Stimulated activated naive B cell treated with anti-CD40 and anti-IgM and Interleukin-4, amounts not matched to agents 10 μg/mL and 1 μg/mL and 100 μg/mL, for 72 hours (primary cell): ENCODE results near the gene FBXO24.
"Not testable (repeated sequence)": the region's sequence is repeated elsewhere in the genome, so short reads cannot be mapped to it uniquely, and the experiment has no call there.

Source experiments
- ATAC-seq, 2 donors: fragments of 150-1000 bp; cut with Tn5 transposase; replicated peaks; 2 replicates each; pipeline ENCODE4 v1.10.0; 2021; ENCODE audit warnings: moderate library complexity in 1 of 2
- DNase-seq: peaks from one replicate; pipeline ENCODE4 v3.0.0; 2021
- H3K27ac Mint-ChIP-seq: one replicate; pipeline ENCODE4 v1.8.0; 2022; ENCODE audit warnings: mild to moderate bottlenecking, mixed read lengths
- H3K27me3 Mint-ChIP-seq, 2 donors: one replicate each; pipeline ENCODE4 v1.8.0; 2022; ENCODE audit warnings: mixed read lengths in 2 of 2
- H3K36me3 Mint-ChIP-seq, 2 donors: one replicate each; pipeline ENCODE4 v1.8.0; 2022; ENCODE audit warnings: mixed read lengths in 2 of 2, mild to moderate bottlenecking in 1 of 2
- H3K4me1 Mint-ChIP-seq, 2 donors: one replicate each; pipeline ENCODE4 v1.8.0; 2022; ENCODE audit warnings: mixed read lengths in 2 of 2, mild to moderate bottlenecking in 1 of 2
- H3K4me3 Mint-ChIP-seq, 2 donors: one replicate each; pipeline ENCODE4 v1.8.0; 2022; ENCODE audit warnings: mild to moderate bottlenecking in 2 of 2, mixed read lengths in 2 of 2, moderate library complexity in 1 of 2
- H3K9me3 Mint-ChIP-seq, 2 donors: one replicate each; pipeline ENCODE4 v1.8.0; 2022; ENCODE audit warnings: mixed read lengths in 2 of 2, mild to moderate bottlenecking in 1 of 2

Gene FBXO24

GRCh38 chr7:100586266-100587025 is at the start of gene FBXO24:
Gene FBXO24, plus strand, starts transcription at chr7:100586328. Its CDS starts 298 bp downstream, at chr7:100586626.
- DNase-seq: peak; percentile 100
- H3K36me3 Mint-ChIP-seq: peaks cover 0 to 16% of the 10 kb centered on the region in 2 donors
- H3K27ac Mint-ChIP-seq: peak within 1 kb of the TSS; percentile 97
- H3K9me3 Mint-ChIP-seq: no peaks in the 10 kb centered on the region
- H3K27me3 Mint-ChIP-seq: peaks cover 15 to 16% of the 10 kb centered on the region in 2 donors
- ATAC-seq: peak; percentile 85 to 88
- peak within 1 kb of the TSS; percentile 94 to 98 for H3K4me3 Mint-ChIP-seq
- H3K4me1 Mint-ChIP-seq: peaks cover 32 to 45% of the 10 kb centered on the region in 2 donors

- Mint-ChIP-seq H3K27ac (peak overlapping the region; percentile 56), H3K36me3 (peaks cover 10 to 11% of the 10 kb centered on the region in 2 donors), H3K4me1 (peaks cover 18 to 33% of the 10 kb centered on the region in 2 donors)
- H3K27me3 Mint-ChIP-seq, ATAC-seq, DNase-seq, H3K9me3 Mint-ChIP-seq, H3K4me3 Mint-ChIP-seq: not testable (repeated sequence)
Observed at GRCh38 chr7:100536695-100537094, 49.4 kb upstream of the FBXO24 start.

GRCh38 chr7:100538348-100538653 is 47.8 kb upstream of the FBXO24 start:
- Mint-ChIP-seq H3K9me3 (no peaks in the 10 kb centered on the region), H3K36me3 (peaks cover 10 to 11% of the 10 kb centered on the region in 2 donors), H3K27ac (peak overlapping the region; percentile 96), H3K4me3 (peak overlapping the region; percentile 96 to 99), H3K27me3 (no peaks in the 10 kb centered on the region), H3K4me1 (peaks cover 28 to 49% of the 10 kb centered on the region in 2 donors)
- ATAC-seq (no peak), DNase-seq (no peak)

- H3K36me3 Mint-ChIP-seq: peaks cover 10 to 11% of the 10 kb centered on the region in 2 donors
- ATAC-seq (peak; percentile 94 to 96), DNase-seq (peak; percentile 100)
- H3K4me1 Mint-ChIP-seq: peaks cover 33 to 55% of the 10 kb centered on the region in 2 donors
- H3K9me3 Mint-ChIP-seq: no peaks in the 10 kb centered on the region
- peak within 1 kb of the TSS; percentile 96 to 99 for H3K4me3 Mint-ChIP-seq
- H3K27ac Mint-ChIP-seq: peak within 1 kb of the TSS; percentile 96
- no peaks in the 10 kb centered on the region for H3K27me3 Mint-ChIP-seq
Observed at GRCh38 chr7:100538654-100539435, 47.3 kb upstream of the FBXO24 start, which contains the start of gene AGFG2. Gene AGFG2, plus strand, starts transcription at chr7:100539203. Its CDS starts 144 bp downstream, at chr7:100539347.

- no peaks in the 10 kb centered on the region for H3K9me3 Mint-ChIP-seq
- ATAC-seq: no peak
- H3K36me3 Mint-ChIP-seq: peaks cover 14 to 17% of the 10 kb centered on the region in 2 donors
- H3K27ac Mint-ChIP-seq: peak overlapping the region; percentile 47
- no peak for DNase-seq
- H3K4me1 Mint-ChIP-seq: peaks cover 40 to 61% of the 10 kb centered on the region in 2 donors
- H3K27me3 Mint-ChIP-seq: no peaks in the 10 kb centered on the region
- H3K4me3 Mint-ChIP-seq: peak overlapping the region; percentile 96 to 99
Observed at GRCh38 chr7:100539436-100540006, 46.6 kb upstream of the FBXO24 start.

- Mint-ChIP-seq H3K4me3 (peak overlapping the region; percentile 96 to 99), H3K9me3 (no peaks in the 10 kb centered on the region), H3K4me1 (peaks cover 45 to 68% of the 10 kb centered on the region in 2 donors), H3K27me3 (no peaks in the 10 kb centered on the region), H3K27ac (no peak overlapping the region), H3K36me3 (peaks cover 14 to 17% of the 10 kb centered on the region in 2 donors)
- no peak for ATAC-seq
- no peak for DNase-seq
Observed at GRCh38 chr7:100540073-100540723, 45.9 kb upstream of the FBXO24 start.

- DNase-seq, ATAC-seq, H3K27ac Mint-ChIP-seq, H3K27me3 Mint-ChIP-seq, H3K9me3 Mint-ChIP-seq: not testable (repeated sequence)
- peaks cover 14 to 17% of the 10 kb centered on the region in 2 donors for H3K36me3 Mint-ChIP-seq
- H3K4me1 Mint-ChIP-seq: peaks cover 52 to 79% of the 10 kb centered on the region in 2 donors
- H3K4me3 Mint-ChIP-seq: peak overlapping the region; percentile 37 to 73
Observed at GRCh38 chr7:100541309-100541708, 44.8 kb upstream of the FBXO24 start.

- DNase-seq (no peak), ATAC-seq (no peak)
- H3K36me3 Mint-ChIP-seq: peaks cover 17 to 28% of the 10 kb centered on the region in 2 donors
- peak overlapping the region; percentile 32 for H3K27ac Mint-ChIP-seq
- no peaks in the 10 kb centered on the region for H3K9me3 Mint-ChIP-seq
- peaks cover 65 to 97% of the 10 kb centered on the region in 2 donors for H3K4me1 Mint-ChIP-seq
- no peaks in the 10 kb centered on the region for H3K27me3 Mint-ChIP-seq
- peak overlapping the region; percentile 55 to 74 for H3K4me3 Mint-ChIP-seq
Observed at GRCh38 chr7:100543586-100543985, 42.5 kb upstream of the FBXO24 start.

GRCh38 chr7:100544386-100544785 is 41.7 kb upstream of the FBXO24 start:
- no peak for DNase-seq
- Mint-ChIP-seq H3K4me3 (peak overlapping the region; percentile 74 to 82), H3K9me3 (no peaks in the 10 kb centered on the region), H3K27me3 (no peaks in the 10 kb centered on the region), H3K27ac (peak overlapping the region; percentile 92), H3K36me3 (peaks cover 20 to 29% of the 10 kb centered on the region in 2 donors), H3K4me1 (peaks cover 64 to 95% of the 10 kb centered on the region in 2 donors)
- no peak for ATAC-seq

GRCh38 chr7:100544967-100545359 is 41.2 kb upstream of the FBXO24 start:
- DNase-seq (no peak), ATAC-seq (no peak)
- no peaks in the 10 kb centered on the region for H3K9me3 Mint-ChIP-seq
- H3K4me3 Mint-ChIP-seq: peak overlapping the region; percentile 74 to 82
- peaks cover 61 to 91% of the 10 kb centered on the region in 2 donors for H3K4me1 Mint-ChIP-seq
- H3K27ac Mint-ChIP-seq: peak overlapping the region; percentile 92
- no peaks in the 10 kb centered on the region for H3K27me3 Mint-ChIP-seq
- peaks cover 17 to 28% of the 10 kb centered on the region in 2 donors for H3K36me3 Mint-ChIP-seq

GRCh38 chr7:100545360-100546128 is 40.6 kb upstream of the FBXO24 start:
- no peaks in the 10 kb centered on the region for H3K27me3 Mint-ChIP-seq
- H3K4me1 Mint-ChIP-seq: peaks cover 65 to 92% of the 10 kb centered on the region in 2 donors
- H3K9me3 Mint-ChIP-seq: no peaks in the 10 kb centered on the region
- H3K4me3 Mint-ChIP-seq: peak overlapping the region; percentile 74 to 82
- DNase-seq (peak; percentile 75), ATAC-seq (peak; percentile 85 to 87)
- peaks cover 20 to 33% of the 10 kb centered on the region in 2 donors for H3K36me3 Mint-ChIP-seq
- peak overlapping the region; percentile 92 for H3K27ac Mint-ChIP-seq

GRCh38 chr7:100546129-100546925 is 39.8 kb upstream of the FBXO24 start:
- H3K27ac Mint-ChIP-seq: peak overlapping the region; percentile 92
- peaks cover 64 to 89% of the 10 kb centered on the region in 2 donors for H3K4me1 Mint-ChIP-seq
- H3K9me3 Mint-ChIP-seq: no peaks in the 10 kb centered on the region
- peak overlapping the region; percentile 74 to 82 for H3K4me3 Mint-ChIP-seq
- DNase-seq: no peak
- no peaks in the 10 kb centered on the region for H3K27me3 Mint-ChIP-seq
- peaks cover 17 to 32% of the 10 kb centered on the region in 2 donors for H3K36me3 Mint-ChIP-seq
- ATAC-seq: peak; percentile 22 to 29
